Measurements from ENCODE around the gene DYNLT1. TPM values are rescaled to one million over a fixed set of nuclear protein-coding genes. Genes with fewer than 3 reads are reported as not detected.

The DYNLT1 gene
- total and polyA plus RNA-seq, 2 donors from 2014 or later, result 145 to 406 TPM

- no peak for FAIRE-seq
- H3K4me1 ChIP-seq (ENCODE audit: control insufficient read depth in 2 of 3, insufficient read depth in 2 of 3, low read depth in 1 of 3, low read length in 3 of 3), result peaks cover 0 to 15% (median 0%) of the 10 kb centered on the region in 3 donors
- H3K9me3 ChIP-seq (ENCODE audit: control insufficient read depth in 2 of 3, insufficient read depth in 1 of 3, low read length in 3 of 3), result no peaks in the 10 kb centered on the region
- DNase-seq, result peak in 1 of 5 donors; percentile 34
- H3K4me3 ChIP-seq (ENCODE audit: low read length in 3 of 3), result no peak overlapping the region
- H3K9ac ChIP-seq (ENCODE audit: low read length in 3 of 3), result no peak overlapping the region
- H3K36me3 ChIP-seq (ENCODE audit: control insufficient read depth in 2 of 3, insufficient read depth in 3 of 3, low read length in 3 of 3), result peaks cover 3 to 7% (median 6%) of the 10 kb centered on the region in 3 donors
- no peak for TF ChIP-seq CTCF (IDR thresholded peaks at IDR 0.05; ENCODE audit: borderline replicate concordance, extremely low read depth, insufficient read depth)
- intact Hi-C loops (cut with DNase I), result no loop called here
- H3K27me3 ChIP-seq (ENCODE audit: control insufficient read depth, insufficient read depth, low read length), result no peaks in the 10 kb centered on the region
- H3K27ac ChIP-seq (ENCODE audit: low read depth in 2 of 2, low read length in 2 of 2), result no peak overlapping the region
Measured at GRCh38 chr6:158622545-158623190, 21.9 kb downstream of the DYNLT1 start.

GRCh38 chr6:158621694-158622544 is 22.6 kb downstream of the DYNLT1 start:
- no peak for FAIRE-seq
- no peak for TF ChIP-seq CTCF (IDR thresholded peaks at IDR 0.05; ENCODE audit: borderline replicate concordance, extremely low read depth, insufficient read depth)

GRCh38 chr6:158620963-158621693 is 23.4 kb downstream of the DYNLT1 start:
- TF ChIP-seq CTCF (IDR thresholded peaks at IDR 0.05; ENCODE audit: borderline replicate concordance, extremely low read depth, insufficient read depth), result no peak
- DNase-seq, result peak in 1 of 5 donors; percentile 44
- no peaks in the 10 kb centered on the region for H3K27me3 ChIP-seq (ENCODE audit: control insufficient read depth, insufficient read depth, low read length)

More at GRCh38 chr6:158621694-158622544, 22.6 kb downstream of the DYNLT1 start:
- Histone ChIP-seq H3K4me3 (ENCODE audit: low read length in 3 of 3) (no peak overlapping the region), H3K9ac (ENCODE audit: low read length in 3 of 3) (no peak overlapping the region), H3K4me1 (ENCODE audit: control insufficient read depth in 2 of 3, insufficient read depth in 2 of 3, low read depth in 1 of 3, low read length in 3 of 3) (peaks cover 0 to 13% (median 0%) of the 10 kb centered on the region in 3 donors), H3K27me3 (ENCODE audit: control insufficient read depth, insufficient read depth, low read length) (no peaks in the 10 kb centered on the region), H3K9me3 (ENCODE audit: control insufficient read depth in 2 of 3, insufficient read depth in 1 of 3, low read length in 3 of 3) (no peaks in the 10 kb centered on the region), H3K27ac (ENCODE audit: low read depth in 2 of 2, low read length in 2 of 2) (no peak overlapping the region), H3K36me3 (ENCODE audit: control insufficient read depth in 2 of 3, insufficient read depth in 3 of 3, low read length in 3 of 3) (peaks cover 3 to 5% (median 5%) of the 10 kb centered on the region in 3 donors)
- peak in 1 of 5 donors; percentile 59 for DNase-seq
- intact Hi-C loops (cut with DNase I), result no loop called here

More at GRCh38 chr6:158620963-158621693, 23.4 kb downstream of the DYNLT1 start:
- Histone ChIP-seq H3K4me1 (ENCODE audit: control insufficient read depth in 2 of 3, insufficient read depth in 2 of 3, low read depth in 1 of 3, low read length in 3 of 3) (peaks cover 0 to 8% (median 0%) of the 10 kb centered on the region in 3 donors), H3K9me3 (ENCODE audit: control insufficient read depth in 2 of 3, insufficient read depth in 1 of 3, low read length in 3 of 3) (no peaks in the 10 kb centered on the region), H3K4me3 (ENCODE audit: low read length in 3 of 3) (no peak overlapping the region), H3K36me3 (ENCODE audit: control insufficient read depth in 2 of 3, insufficient read depth in 3 of 3, low read length in 3 of 3) (peaks cover 0 to 3% (median 0%) of the 10 kb centered on the region in 3 donors), H3K27ac (ENCODE audit: low read depth in 2 of 2, low read length in 2 of 2) (no peak overlapping the region), H3K9ac (ENCODE audit: low read length in 3 of 3) (no peak overlapping the region)
- intact Hi-C loops (cut with DNase I), result no loop called here
- no peak for FAIRE-seq
